ENCODE measurements around the gene GFOD2. TPM values are rescaled to one million over a fixed set of nuclear protein-coding genes. Genes with fewer than 3 reads are reported as not detected.

Gene GFOD2
- total RNA-seq, 1 donor from 2014 or later: 10.5 TPM

- peak; percentile 20 for DNase-seq (ENCODE audit: low read depth)
Observed at GRCh38 chr16:67733734-67734470, 14.8 kb upstream of the GFOD2 start.

- DNase-seq (ENCODE audit: low read depth): no peak
Observed at GRCh38 chr16:67731753-67732095, 12.6 kb upstream of the GFOD2 start.

- DNase-seq (ENCODE audit: low read depth): no peak
Observed at GRCh38 chr16:67731071-67731752, 12.1 kb upstream of the GFOD2 start.

GRCh38 chr16:67730326-67730725 is 11.2 kb upstream of the GFOD2 start:
- DNase-seq (ENCODE audit: low read depth): no peak

- no peak for DNase-seq (ENCODE audit: low read depth)
Observed at GRCh38 chr16:67729636-67730248, 10.6 kb upstream of the GFOD2 start.

GRCh38 chr16:67727521-67728485 is 8.7 kb upstream of the GFOD2 start:
- no peak for DNase-seq (ENCODE audit: low read depth)

GRCh38 chr16:67726106-67727034 is 7.3 kb upstream of the GFOD2 start:
- DNase-seq (ENCODE audit: low read depth): no peak

- no peak for DNase-seq (ENCODE audit: low read depth)
Observed at GRCh38 chr16:67723911-67724305, 4.8 kb upstream of the GFOD2 start.

- peak; percentile 52 for DNase-seq (ENCODE audit: low read depth)
Observed at GRCh38 chr16:67723151-67723910, 4.2 kb upstream of the GFOD2 start.

- DNase-seq (ENCODE audit: low read depth): peak; percentile 56
Observed at GRCh38 chr16:67720236-67720635, 1.1 kb upstream of the GFOD2 start.

GRCh38 chr16:67719778-67720144 is 645 bp upstream of the GFOD2 start:
- peak; percentile 78 for DNase-seq (ENCODE audit: low read depth)

GRCh38 chr16:67718668-67719047 is 458 bp downstream of the GFOD2 start:
- DNase-seq (ENCODE audit: low read depth): no peak

GRCh38 chr16:67716097-67716496 is 3.0 kb downstream of the GFOD2 start:
- DNase-seq (ENCODE audit: low read depth): no peak

GRCh38 chr16:67714522-67714921 is 4.6 kb downstream of the GFOD2 start:
- no peak for DNase-seq (ENCODE audit: low read depth)

- no peak for DNase-seq (ENCODE audit: low read depth)
Observed at GRCh38 chr16:67713647-67714273, 5.4 kb downstream of the GFOD2 start.

GRCh38 chr16:67710607-67711006 is 8.5 kb downstream of the GFOD2 start:
- DNase-seq (ENCODE audit: low read depth): no peak

GRCh38 chr16:67709050-67709449 is 10.1 kb downstream of the GFOD2 start:
- DNase-seq (ENCODE audit: low read depth): no peak

GRCh38 chr16:67708368-67708771 is 10.7 kb downstream of the GFOD2 start:
- no peak for DNase-seq (ENCODE audit: low read depth)

- DNase-seq (ENCODE audit: low read depth): no peak
Observed at GRCh38 chr16:67707790-67708189, 11.3 kb downstream of the GFOD2 start.
